Superior temporal gyrus (tissue), 1 donor: ENCODE data around the gene ATG16L2.
"Not testable (repeated sequence)": the region's sequence is repeated elsewhere in the genome, so short reads cannot be mapped to it uniquely, and the experiment has no call there.

Experiments
- DNase-seq: peaks from one replicate; pipeline ENCODE4 v3.0.0-alpha.2; 2016; ENCODE audit errors: extremely low spot score

Gene ATG16L2

GRCh38 chr11:72824811-72825505 lies 10.7 kb downstream of the ATG16L2 start:
- DNase-seq = no peak

GRCh38 chr11:72825661-72826060 lies 11.4 kb downstream of the ATG16L2 start:
- DNase-seq = no peak

GRCh38 chr11:72826191-72826941 lies 12.2 kb downstream of the ATG16L2 start:
- DNase-seq = no peak

GRCh38 chr11:72826942-72827480 lies 12.8 kb downstream of the ATG16L2 start:
- no peak for DNase-seq

- DNase-seq = not testable (repeated sequence)
These were observed 13.4 kb downstream of the ATG16L2 start for GRCh38 chr11:72827656-72828055.

GRCh38 chr11:72828081-72828567 lies 13.9 kb downstream of the ATG16L2 start:
- no peak for DNase-seq

GRCh38 chr11:72828692-72829101 lies 14.5 kb downstream of the ATG16L2 start:
- DNase-seq = no peak

GRCh38 chr11:72829178-72829577 lies 15.0 kb downstream of the ATG16L2 start:
- DNase-seq = no peak

- no peak for DNase-seq
These were observed 15.8 kb downstream of the ATG16L2 start for GRCh38 chr11:72829884-72830533.

- DNase-seq = peak; percentile 93
These were observed 17.5 kb downstream of the ATG16L2 start for GRCh38 chr11:72831521-72832300.

GRCh38 chr11:72832301-72833082 lies 18.3 kb downstream of the ATG16L2 start:
- DNase-seq = no peak

GRCh38 chr11:72833083-72833733 lies 19.0 kb downstream of the ATG16L2 start:
- DNase-seq = no peak

- DNase-seq = peak; percentile 55
These were observed 19.7 kb downstream of the ATG16L2 start for GRCh38 chr11:72833811-72834493.

- DNase-seq = no peak
These were observed 20.7 kb downstream of the ATG16L2 start for GRCh38 chr11:72834905-72835304.

- DNase-seq = no peak
These were observed 21.9 kb downstream of the ATG16L2 start for GRCh38 chr11:72836111-72836510.

- no peak for DNase-seq
These were observed 24.6 kb downstream of the ATG16L2 start for GRCh38 chr11:72838691-72839305.

GRCh38 chr11:72840780-72841179 lies 26.6 kb downstream of the ATG16L2 start:
- DNase-seq = no peak

- DNase-seq = no peak
These were observed 27.2 kb downstream of the ATG16L2 start for GRCh38 chr11:72841397-72841796.

- DNase-seq = no peak
These were observed 27.9 kb downstream of the ATG16L2 start for GRCh38 chr11:72842126-72842525.
